Stimulated activated CD4-positive, alpha-beta T cell treated with anti-CD3 and anti-CD28 coated beads, Interleukin-15, amount 100 ng/mL, for 1 hour (primary cell): Measurements from ENCODE around the gene ACBD6.

Experiments
- DNase-seq, 2 donors: peaks; one replicate each; pipeline ENCODE4 v3.0.0-alpha.2; 2020; ENCODE audit warnings: low read depth in 1 of 2, low spot score in 1 of 2

ACBD6 gene

DNA sequence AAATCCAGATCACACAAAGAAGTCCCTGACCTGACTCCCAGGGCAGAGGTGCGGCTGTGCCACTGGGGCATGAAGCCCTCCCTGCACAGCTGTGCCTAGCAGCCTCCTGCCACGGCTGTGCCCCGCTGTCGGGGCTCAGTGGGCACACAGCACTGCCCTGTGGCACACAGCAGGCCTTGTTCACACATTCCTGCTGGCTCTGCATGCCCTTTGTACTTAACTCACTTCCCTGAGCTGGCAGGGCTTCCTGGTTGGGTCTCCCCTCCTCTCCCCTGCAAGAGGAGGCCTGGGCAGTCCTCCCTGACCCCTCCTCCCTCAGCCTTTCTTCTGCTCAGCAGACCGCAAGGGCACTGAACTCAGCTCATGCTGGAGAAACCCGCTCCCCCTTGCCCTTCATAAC, 257.5 kb downstream of the ACBD6 start:
- no peak for DNase-seq

DNA sequence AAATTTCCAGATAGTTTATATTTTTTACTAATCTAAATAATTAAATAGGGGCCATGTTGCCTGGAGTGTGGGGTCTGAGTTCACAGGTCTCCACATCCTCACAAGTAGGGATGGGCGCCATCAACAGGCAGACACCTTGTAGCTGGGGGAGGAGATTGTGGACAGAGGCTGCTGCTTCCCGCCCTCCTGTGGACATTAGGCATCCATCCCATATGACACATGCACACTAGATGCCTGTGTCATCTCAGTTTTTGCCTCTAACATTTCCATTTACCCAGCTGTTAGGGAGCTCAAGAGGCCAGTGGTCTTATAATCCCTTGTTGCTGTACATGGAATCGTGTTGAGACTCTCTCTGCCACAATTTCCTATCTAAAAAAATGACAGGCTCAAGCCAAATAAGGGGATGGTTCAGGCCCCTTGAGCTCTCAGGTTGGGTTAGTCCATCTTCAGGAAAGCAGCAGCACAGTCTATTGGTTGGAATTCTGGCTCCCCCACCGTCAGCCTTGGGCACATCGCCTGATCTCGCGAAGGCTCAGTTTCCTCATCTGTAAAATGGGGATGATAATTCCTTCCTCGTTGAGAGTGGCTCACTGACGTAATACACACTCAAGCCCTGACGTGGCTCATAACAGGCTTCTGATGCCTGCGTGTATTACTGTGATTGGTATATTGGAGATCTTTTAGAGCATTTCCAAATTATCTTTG, 258.7 kb downstream of the ACBD6 start:
- DNase-seq = no peak

GRCh38 chr1:180241716-180242544, 260.4 kb downstream of the ACBD6 start:
- DNase-seq = no peak

GRCh38 chr1:180239145-180240096, 263.0 kb downstream of the ACBD6 start:
- no peak for DNase-seq

DNA sequence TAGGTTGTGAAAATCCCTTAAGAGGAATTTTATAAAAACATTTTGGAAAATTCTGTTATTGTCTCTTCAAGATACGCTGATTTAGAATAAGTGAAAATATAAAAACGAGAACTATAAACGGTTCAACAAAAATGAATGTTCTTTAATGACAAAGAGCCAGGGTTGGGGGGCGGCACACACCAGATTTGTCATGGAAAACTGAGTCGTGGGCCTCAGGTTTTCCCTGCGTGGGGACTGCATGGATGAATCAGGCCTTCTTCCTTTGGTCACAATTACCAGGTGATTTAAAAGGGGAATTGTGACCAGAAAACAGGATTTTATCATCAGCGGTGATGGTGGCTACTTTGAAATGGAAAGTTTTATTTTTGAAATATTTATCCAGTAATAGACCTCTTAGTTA, 263.7 kb downstream of the ACBD6 start:
- DNase-seq = no peak
